SK-N-MC (cell line): Measurements from ENCODE around the gene MTMR10.

Experiments used
- EZH2 ChIP-seq: fragments of 200-600 bp; sonication (generic); IDR thresholded peaks from one replicate; pipeline ENCODE4 v1.6.1; 2017; ENCODE audit warnings: antibody characterized with exemption
- FOXP2 ChIP-seq: optimal IDR thresholded peaks from 2 replicates; pipeline ENCODE3; 2011; ENCODE audit warnings: mild to moderate bottlenecking, moderate library complexity; ENCODE audit not compliant: insufficient read depth; ENCODE audit errors: extremely low read length, control extremely low read depth
- POLR2AphosphoS5 ChIP-seq: IDR thresholded peaks from 2 replicates; pipeline ENCODE4 v1.6.1; 2012; ENCODE audit warnings: mild to moderate bottlenecking, low read depth, low read length, borderline replicate concordance

- no peak for TF ChIP-seq POLR2AphosphoS5
- TF ChIP-seq EZH2: no peak
- TF ChIP-seq FOXP2: no peak
Measured at GRCh38 chr15:31025996-31026395, 34.6 kb upstream of the MTMR10 start.
